GM12878 (cell line): ENCODE data around the gene SMARCAL1. TPM values are rescaled to one million over a fixed set of nuclear protein-coding genes. Genes with fewer than 3 reads are reported as not detected.

Experiments used
- ATAC-seq: fragments of 200-7000 bp; cut with Tn5 transposase; 3 replicates; pipeline ENCODE4 v1.9.1; 2020; ENCODE audit warnings: mild to moderate bottlenecking, moderate library complexity
- BruUV-seq: library from RNA; stranded (reverse); fragments of 400-500 nt; replicated peaks from 2 replicates; lab custom pipeline; 2021; lab: Mats Ljungman, UMichigan
- CTCF ChIA-PET: fragments of 300-600 bp; sonication (Branson Sonifier 250); formaldehyde crosslinking; extraction: SDS; loops from one replicate; lab custom pipeline; 2021; ENCODE audit warnings: inconsistent platforms; lab: Yijun Ruan, JAX
- POLR2A ChIA-PET: fragments of 350-600 bp; formaldehyde crosslinking; extraction: SDS; loops from one replicate; lab custom pipeline; 2021; ENCODE audit warnings: inconsistent platforms; lab: Charles Lee
- RAD21 ChIA-PET: fragments of 300-600 bp; sonication (Branson Sonifier 250); formaldehyde crosslinking; loops from one replicate; lab custom pipeline; 2023; ENCODE audit warnings: antibody characterized with exemption; ENCODE audit not compliant: unreplicated experiment; lab: Charles Lee
- SMC1A ChIA-PET: fragments of 300-600 bp; sonication (Branson Sonifier 250); formaldehyde crosslinking; loops from one replicate; lab custom pipeline; 2023; ENCODE audit not compliant: unreplicated experiment, uncharacterized antibody; lab: Charles Lee
- DNase-seq: peaks from one replicate; pipeline ENCODE4 v3.0.0-alpha.2; 2011; ENCODE audit warnings: low read depth, low spot score
- FAIRE-seq: peaks from 3 replicates; lab custom pipeline; 2011; peaks lifted over from hg19 to GRCh38; lab: Jason Lieb, UNC
- H2AFZ ChIP-seq: 2 replicates; pipeline ENCODE4 v1.6.0; 2011; ENCODE audit warnings: low read depth, low read length, control low read depth; ENCODE audit not compliant: control insufficient read depth
- H3K27ac ChIP-seq: 2 replicates; pipeline ENCODE4 v1.5.1; 2011; ENCODE audit warnings: control low read depth; ENCODE audit not compliant: control insufficient read depth, insufficient read depth
- H3K27me3 ChIP-seq, 2 experiments: replicated peaks in 1 of 2; 2 replicates each; pipeline versions ENCODE4 v1.6.0 to v1.6.1; 2011; ENCODE audit warnings: low read length in 1 of 2; ENCODE audit not compliant: control insufficient read depth in 2 of 2, insufficient read depth in 2 of 2
- H3K36me3 ChIP-seq, 2 experiments: 2 replicates each; pipeline ENCODE4 v1.5.1; 2011; ENCODE audit warnings: low read length in 1 of 2; ENCODE audit not compliant: control insufficient read depth in 2 of 2, insufficient read depth in 2 of 2
- H3K4me1 ChIP-seq: 2 replicates; pipeline ENCODE4 v1.6.1; 2011; ENCODE audit warnings: mild to moderate bottlenecking, low read length, moderate library complexity, mixed read lengths; ENCODE audit not compliant: control insufficient read depth, insufficient read depth
- H3K4me2 ChIP-seq: 2 replicates; pipeline ENCODE4 v1.6.0; 2011; ENCODE audit warnings: control low read depth; ENCODE audit not compliant: control insufficient read depth, insufficient read depth
- H3K4me3 ChIP-seq: fragments of 200-600 bp; sonication (generic); 2 replicates; pipeline ENCODE4 v1.5.1; 2016
- H3K79me2 ChIP-seq: 2 replicates; pipeline ENCODE4 v1.6.0; 2011; ENCODE audit warnings: low read length; ENCODE audit not compliant: control insufficient read depth, insufficient read depth
- H3K9ac ChIP-seq: 2 replicates; pipeline ENCODE4 v1.8.0; 2011; ENCODE audit warnings: low read length, control low read depth, mixed read lengths; ENCODE audit not compliant: control insufficient read depth, insufficient read depth
- H3K9me3 ChIP-seq: replicated peaks from 3 replicates; pipeline ENCODE4 v1.5.1; 2011; ENCODE audit warnings: mild to moderate bottlenecking, low read length; ENCODE audit not compliant: control insufficient read depth, insufficient read depth
- H4K20me1 ChIP-seq: 2 replicates; pipeline ENCODE4 v1.6.0; 2011; ENCODE audit not compliant: control insufficient read depth, insufficient read depth
- HCFC1 ChIP-seq: fragments of 150-350 bp; IDR thresholded peaks from 2 replicates; pipeline ENCODE4 v1.6.1; 2014; ENCODE audit warnings: low read length
- MYB ChIP-seq: fragments of 150-350 bp; IDR thresholded peaks from 2 replicates; pipeline ENCODE4 v1.6.1; 2014; ENCODE audit warnings: mild to moderate bottlenecking, low read depth, low read length, borderline replicate concordance
- PAX5 ChIP-seq: IDR thresholded peaks from 2 replicates; pipeline ENCODE4 v1.6.1; 2011; ENCODE audit warnings: low read depth, low read length, borderline replicate concordance
- SIX5 ChIP-seq: IDR thresholded peaks from 2 replicates; pipeline ENCODE4 v1.6.1; 2011; ENCODE audit warnings: mild to moderate bottlenecking, low read depth, low read length, moderate library complexity; ENCODE audit not compliant: severe bottlenecking
- SREBF1 ChIP-seq: IDR thresholded peaks from 2 replicates; pipeline ENCODE4 v1.6.1; 2012; ENCODE audit warnings: mild to moderate bottlenecking, low read length
- ZZZ3 ChIP-seq: IDR thresholded peaks from 2 replicates; pipeline ENCODE4 v1.6.1; 2011; ENCODE audit warnings: low read depth; ENCODE audit not compliant: control insufficient read depth, insufficient read length
- WGBS: methylation state at CpG from one replicate; pipeline ENCODE4 v1.1.6; 2016; ENCODE audit warnings: low lambda C conversion rate; ENCODE audit not compliant: insufficient replicate concordance, insufficient coverage; ENCODE audit errors: missing lambda C conversion rate; 5-methylcytosine and 5-hydroxymethylcytosine counted together
- in situ Hi-C: fragments of 300-500 bp; cut with MboI; formaldehyde crosslinking; loops from 9 replicates; pipeline ENCODE4 v1.14.3; 2018; ENCODE audit warnings: mixed read lengths
- intact Hi-C: fragments of 100-400 bp; cut with micrococcal nuclease; formaldehyde crosslinking; loops from one replicate; pipeline ENCODE4 v1.14.2; 2022; ENCODE audit not compliant: unreplicated experiment
- polyA plus RNA-seq, 11 experiments: library from polyadenylated mRNA; depleted of rRNA in 4 of 11; unstranded in 6 of 11; stranded (reverse) in 5 of 11; fragments of >200 nt; fragmentation: Nextera tagmentation in 4 of 11; fragmentation: Illumina TruSeq in 1 of 11; extraction: Ambion mirVana in 4 of 11; extraction: Trizol in 1 of 11; gene quantifications; 1 replicate in 1 of 11; 2 replicates in 10 of 11; pipeline versions ENCODE4 v1.2.1 to v1.2.3, GENCODE V29; 2011 to 2016; ENCODE audit warnings: inconsistent platforms in 2 of 11, missing spikeins in 2 of 11, low read depth in 1 of 11
- total RNA-seq, 4 experiments: library from RNA; depleted of rRNA in 3 of 4; stranded (reverse); fragments of >200 nt in 3 of 4; fragmentation: Illumina TruSeq in 1 of 4; extraction: Trizol in 1 of 4; gene quantifications; 2 replicates each; pipeline versions ENCODE4 v1.2.1 to v1.2.3, GENCODE V29; 2013 to 2021
- TF ChIP-seq, protein P1 (sequence below), 3 experiments: IDR thresholded peaks in 2 of 3; conservative IDR thresholded peaks in 1 of 3; 2 replicates each; pipeline ENCODE4 v1.5.1; 2011; ENCODE audit warnings: low read depth in 3 of 3, low read length in 3 of 3, mild to moderate bottlenecking in 3 of 3, control low read depth in 2 of 3, moderate library complexity in 2 of 3, inconsistent platforms in 1 of 3, mixed read lengths in 1 of 3; ENCODE audit not compliant: control insufficient read depth in 2 of 3, insufficient read depth in 1 of 3; ENCODE audit errors: extremely low read depth in 1 of 3
- TF ChIP-seq, protein P2 (sequence below): fragments of 450-650 bp; IDR thresholded peaks from 2 replicates; pipeline ENCODE4 v1.6.1; 2017; ENCODE audit warnings: antibody characterized with exemption, mild to moderate bottlenecking, moderate library complexity

SMARCAL1 gene
- total and polyA plus RNA-seq, 10 of the 15 experiments (the other 5 are each of a cell fraction or from before 2014, with no cell fraction given): 10.8 to 32.9 (median 21.8) TPM

DNA sequence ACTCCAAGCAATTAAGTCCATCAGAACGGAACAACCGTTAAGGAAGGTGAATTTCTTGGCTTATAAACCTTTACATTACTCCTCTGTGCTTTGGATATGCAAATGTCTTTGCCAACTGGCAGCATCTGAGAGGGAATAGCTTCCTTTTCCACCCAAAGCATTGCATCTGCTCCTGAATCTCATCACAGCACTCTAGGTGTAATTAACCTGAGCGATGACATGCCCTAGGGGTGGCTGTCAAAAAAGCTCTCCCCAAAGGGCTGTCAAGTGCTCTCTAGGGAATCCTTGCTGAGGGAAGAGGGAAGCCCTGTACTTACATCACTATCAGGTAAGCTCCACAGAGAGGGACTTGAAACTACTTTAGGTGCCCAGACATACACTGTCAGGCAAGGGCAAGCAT, 5.5 kb upstream of the SMARCAL1 start (continued):
- TF ChIP-seq SREBF1: no peak
- no peak for TF ChIP-seq ZZZ3
- TF ChIP-seq HCFC1: no peak
- TF ChIP-seq, all 136 proteins: peak for 0

DNA sequence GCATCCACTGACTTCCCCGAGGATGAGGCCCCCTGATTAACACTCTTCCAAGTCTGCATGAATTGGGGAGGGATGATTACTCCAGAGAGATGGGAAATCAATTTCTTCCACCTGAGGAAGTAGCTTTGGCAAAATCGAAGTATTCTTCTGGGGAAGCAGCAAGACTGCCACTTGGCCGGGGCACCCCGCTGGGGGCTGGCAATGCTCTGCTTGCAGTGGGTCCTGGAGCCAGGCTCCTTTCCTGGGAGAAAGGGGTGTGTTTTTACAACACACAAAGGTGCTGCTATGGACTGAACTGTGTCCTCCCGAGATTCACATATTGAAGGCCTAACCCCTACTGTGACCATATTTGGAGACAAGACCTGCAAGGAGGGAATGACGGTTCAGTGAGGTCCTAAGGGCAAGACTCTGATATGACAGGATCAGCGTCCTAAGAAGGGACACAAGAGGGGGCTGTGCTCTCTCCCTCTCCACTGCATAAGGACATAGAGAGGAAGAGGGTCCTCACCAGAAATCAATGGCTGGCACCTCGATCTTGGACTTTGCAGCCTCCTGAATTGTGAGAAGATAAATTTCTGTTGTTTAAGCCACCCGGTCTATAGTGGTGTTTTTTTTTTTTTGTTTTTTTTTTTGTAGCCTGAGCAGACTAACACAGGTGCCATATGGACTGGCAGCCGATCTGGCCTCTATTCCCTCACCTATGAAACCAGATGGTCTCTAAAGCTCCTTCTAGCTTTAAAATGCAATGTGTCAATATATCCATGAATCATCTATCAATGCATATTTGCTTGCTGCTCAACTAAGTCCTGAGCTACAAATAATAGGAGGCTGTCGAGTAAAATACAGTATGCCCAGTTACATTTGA, 3.6 kb upstream of the SMARCAL1 start:
- no peaks in the 10 kb centered on the region for H3K36me3 ChIP-seq
- ChIA-PET SMC1A (interaction anchor here (0.9 to 10.3 kb wide), 3 partner anchors 9 to 187 kb away, joined by 3 to 84 read pairs (median 4); no protein-coding TSS in a partner anchor), RAD21 (interaction anchor here (1.1 kb wide), 1 partner anchor 185 kb away, joined by 3 read pairs; no protein-coding TSS in a partner anchor), POLR2A (no interaction called here), CTCF (interaction anchor here (0.8 to 13.3 kb wide), 6 partner anchors 9 to 258 kb away, joined by 3 to 116 read pairs (median 4); partner anchors contain the start of gene RPL37A)
- DNase-seq (no peak), ATAC-seq (no peak), FAIRE-seq (no peak)
- no peak overlapping the region for H2AFZ ChIP-seq
- in situ Hi-C loops (loop anchor here (10.0 kb wide), 1 partner anchor 194 kb away; no protein-coding TSS in a partner anchor), intact Hi-C loops (no loop called here)
- no peaks in the 10 kb centered on the region; a peak in 1 of 4 replicates for H3K27me3 ChIP-seq
- no peak overlapping the region for H3K9ac ChIP-seq
- no peak overlapping the region for H3K4me2 ChIP-seq
- peaks cover 8% of the 10 kb centered on the region for H3K79me2 ChIP-seq
- no peak overlapping the region for H3K4me3 ChIP-seq
- TF ChIP-seq, protein P1, sequence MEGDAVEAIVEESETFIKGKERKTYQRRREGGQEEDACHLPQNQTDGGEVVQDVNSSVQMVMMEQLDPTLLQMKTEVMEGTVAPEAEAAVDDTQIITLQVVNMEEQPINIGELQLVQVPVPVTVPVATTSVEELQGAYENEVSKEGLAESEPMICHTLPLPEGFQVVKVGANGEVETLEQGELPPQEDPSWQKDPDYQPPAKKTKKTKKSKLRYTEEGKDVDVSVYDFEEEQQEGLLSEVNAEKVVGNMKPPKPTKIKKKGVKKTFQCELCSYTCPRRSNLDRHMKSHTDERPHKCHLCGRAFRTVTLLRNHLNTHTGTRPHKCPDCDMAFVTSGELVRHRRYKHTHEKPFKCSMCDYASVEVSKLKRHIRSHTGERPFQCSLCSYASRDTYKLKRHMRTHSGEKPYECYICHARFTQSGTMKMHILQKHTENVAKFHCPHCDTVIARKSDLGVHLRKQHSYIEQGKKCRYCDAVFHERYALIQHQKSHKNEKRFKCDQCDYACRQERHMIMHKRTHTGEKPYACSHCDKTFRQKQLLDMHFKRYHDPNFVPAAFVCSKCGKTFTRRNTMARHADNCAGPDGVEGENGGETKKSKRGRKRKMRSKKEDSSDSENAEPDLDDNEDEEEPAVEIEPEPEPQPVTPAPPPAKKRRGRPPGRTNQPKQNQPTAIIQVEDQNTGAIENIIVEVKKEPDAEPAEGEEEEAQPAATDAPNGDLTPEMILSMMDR (IDR thresholded peaks at IDR 0.05 in 2 of 3, conservative IDR thresholded peaks at IDR 0.05 in 1 of 3; ENCODE audit: control insufficient read depth in 2 of 3, extremely low read depth in 1 of 3, insufficient read depth in 1 of 3, low read depth in 3 of 3, low read length in 3 of 3): peak in 1 of 3 experiments; percentile 14; a peak in 2 of 6 replicates
- TF ChIP-seq MYB (no peak), SIX5 (no peak), PAX5 (no peak)
- TF ChIP-seq, protein P2, sequence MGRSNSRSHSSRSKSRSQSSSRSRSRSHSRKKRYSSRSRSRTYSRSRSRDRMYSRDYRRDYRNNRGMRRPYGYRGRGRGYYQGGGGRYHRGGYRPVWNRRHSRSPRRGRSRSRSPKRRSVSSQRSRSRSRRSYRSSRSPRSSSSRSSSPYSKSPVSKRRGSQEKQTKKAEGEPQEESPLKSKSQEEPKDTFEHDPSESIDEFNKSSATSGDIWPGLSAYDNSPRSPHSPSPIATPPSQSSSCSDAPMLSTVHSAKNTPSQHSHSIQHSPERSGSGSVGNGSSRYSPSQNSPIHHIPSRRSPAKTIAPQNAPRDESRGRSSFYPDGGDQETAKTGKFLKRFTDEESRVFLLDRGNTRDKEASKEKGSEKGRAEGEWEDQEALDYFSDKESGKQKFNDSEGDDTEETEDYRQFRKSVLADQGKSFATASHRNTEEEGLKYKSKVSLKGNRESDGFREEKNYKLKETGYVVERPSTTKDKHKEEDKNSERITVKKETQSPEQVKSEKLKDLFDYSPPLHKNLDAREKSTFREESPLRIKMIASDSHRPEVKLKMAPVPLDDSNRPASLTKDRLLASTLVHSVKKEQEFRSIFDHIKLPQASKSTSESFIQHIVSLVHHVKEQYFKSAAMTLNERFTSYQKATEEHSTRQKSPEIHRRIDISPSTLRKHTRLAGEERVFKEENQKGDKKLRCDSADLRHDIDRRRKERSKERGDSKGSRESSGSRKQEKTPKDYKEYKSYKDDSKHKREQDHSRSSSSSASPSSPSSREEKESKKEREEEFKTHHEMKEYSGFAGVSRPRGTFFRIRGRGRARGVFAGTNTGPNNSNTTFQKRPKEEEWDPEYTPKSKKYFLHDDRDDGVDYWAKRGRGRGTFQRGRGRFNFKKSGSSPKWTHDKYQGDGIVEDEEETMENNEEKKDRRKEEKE: no peak
- no TSS peak for BruUV-seq
- no peaks in the 10 kb centered on the region for H4K20me1 ChIP-seq
- 59% methylated on average over 10 of the region's 11 CpGs for WGBS
- H3K27ac ChIP-seq: no peak overlapping the region
- no peaks in the 10 kb centered on the region for H3K9me3 ChIP-seq
- no peaks in the 10 kb centered on the region for H3K4me1 ChIP-seq
